B cell (primary cell): ENCODE data around the gene HTR1D.
"Not testable (repeated sequence)": the region's sequence is repeated elsewhere in the genome, so short reads cannot be mapped to it uniquely, and the experiment has no call there.

Experiments used
- CTCF ChIP-seq: fragments of 200-600 bp; IDR thresholded peaks from one replicate; pipeline ENCODE4 v1.8.0; 2022; ENCODE audit warnings: antibody characterized with exemption, mild to moderate bottlenecking
- EZH2 ChIP-seq: IDR thresholded peaks from 2 replicates; pipeline ENCODE4 v1.6.1; 2012; ENCODE audit warnings: borderline replicate concordance, low read depth, mild to moderate bottlenecking, moderate library complexity, low read length; ENCODE audit not compliant: insufficient read depth, poor library complexity, severe bottlenecking

- not testable (repeated sequence) for TF ChIP-seq CTCF, EZH2
These were observed 28.3 kb downstream of the HTR1D start for GRCh38 chr1:23188936-23189452.
